ENCODE measurements around the gene TATDN2. TPM values are rescaled to one million over a fixed set of nuclear protein-coding genes. Genes with fewer than 3 reads are reported as not detected.

TATDN2 gene
- total RNA-seq, 2 donors from 2014 or later: 29.5 to 38.7 TPM

DNA sequence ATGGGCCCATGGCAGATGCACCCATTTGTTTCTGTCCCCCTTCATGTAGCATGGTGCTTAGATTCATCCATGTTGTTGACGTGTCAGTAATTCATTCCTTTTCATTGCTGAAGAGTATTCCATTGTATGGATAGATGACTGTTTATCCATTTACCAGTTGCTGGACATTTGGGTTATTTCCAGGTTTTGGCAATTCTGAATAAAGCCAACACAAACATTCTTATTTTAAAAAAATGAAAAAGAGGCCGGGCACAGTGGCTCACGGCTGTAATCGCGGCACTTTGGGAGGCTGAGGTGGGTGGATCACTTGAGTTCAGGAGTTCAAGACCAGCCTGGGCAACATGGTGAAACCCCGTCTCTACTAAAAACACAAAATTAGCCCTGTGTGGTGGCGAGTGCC is 18.7 kb upstream of the TATDN2 start:
- ATAC-seq (ENCODE audit: insufficient number of reproducible peaks, low FRiP score, low read depth) (no peak), DNase-seq (ENCODE audit: low spot score) (no peak)
- H3K27me3 ChIP-seq (replicated peaks; ENCODE audit: insufficient read depth): no peaks in the 10 kb centered on the region
- peaks cover 8% of the 10 kb centered on the region for H3K36me3 ChIP-seq
- TF ChIP-seq, protein P1, sequence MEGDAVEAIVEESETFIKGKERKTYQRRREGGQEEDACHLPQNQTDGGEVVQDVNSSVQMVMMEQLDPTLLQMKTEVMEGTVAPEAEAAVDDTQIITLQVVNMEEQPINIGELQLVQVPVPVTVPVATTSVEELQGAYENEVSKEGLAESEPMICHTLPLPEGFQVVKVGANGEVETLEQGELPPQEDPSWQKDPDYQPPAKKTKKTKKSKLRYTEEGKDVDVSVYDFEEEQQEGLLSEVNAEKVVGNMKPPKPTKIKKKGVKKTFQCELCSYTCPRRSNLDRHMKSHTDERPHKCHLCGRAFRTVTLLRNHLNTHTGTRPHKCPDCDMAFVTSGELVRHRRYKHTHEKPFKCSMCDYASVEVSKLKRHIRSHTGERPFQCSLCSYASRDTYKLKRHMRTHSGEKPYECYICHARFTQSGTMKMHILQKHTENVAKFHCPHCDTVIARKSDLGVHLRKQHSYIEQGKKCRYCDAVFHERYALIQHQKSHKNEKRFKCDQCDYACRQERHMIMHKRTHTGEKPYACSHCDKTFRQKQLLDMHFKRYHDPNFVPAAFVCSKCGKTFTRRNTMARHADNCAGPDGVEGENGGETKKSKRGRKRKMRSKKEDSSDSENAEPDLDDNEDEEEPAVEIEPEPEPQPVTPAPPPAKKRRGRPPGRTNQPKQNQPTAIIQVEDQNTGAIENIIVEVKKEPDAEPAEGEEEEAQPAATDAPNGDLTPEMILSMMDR (IDR thresholded peaks at IDR 0.05): no peak
- H3K4me3 ChIP-seq: no peak overlapping the region
- no peak overlapping the region for H3K27ac ChIP-seq
- H3K4me1 ChIP-seq (ENCODE audit: control insufficient read depth in 1 of 2, low read depth in 2 of 2): peaks cover 0 to 5% of the 10 kb centered on the region in 2 donors
- no peaks in the 10 kb centered on the region for H3K9me3 ChIP-seq

GRCh38 chr3:10232137-10232536 is 16.1 kb upstream of the TATDN2 start:
- no peak for ATAC-seq (ENCODE audit: insufficient number of reproducible peaks, low FRiP score, low read depth)
- TF ChIP-seq, protein P1 (IDR thresholded peaks at IDR 0.05): no peak
- Histone ChIP-seq H3K27me3 (replicated peaks; ENCODE audit: insufficient read depth) (no peaks in the 10 kb centered on the region), H3K4me1 (ENCODE audit: control insufficient read depth in 1 of 2, low read depth in 2 of 2) (no peaks in the 10 kb centered on the region), H3K27ac (no peak overlapping the region), H3K4me3 (no peak overlapping the region), H3K36me3 (peaks cover 15% of the 10 kb centered on the region), H3K9me3 (no peaks in the 10 kb centered on the region)
- no peak for DNase-seq (ENCODE audit: low spot score)

DNA sequence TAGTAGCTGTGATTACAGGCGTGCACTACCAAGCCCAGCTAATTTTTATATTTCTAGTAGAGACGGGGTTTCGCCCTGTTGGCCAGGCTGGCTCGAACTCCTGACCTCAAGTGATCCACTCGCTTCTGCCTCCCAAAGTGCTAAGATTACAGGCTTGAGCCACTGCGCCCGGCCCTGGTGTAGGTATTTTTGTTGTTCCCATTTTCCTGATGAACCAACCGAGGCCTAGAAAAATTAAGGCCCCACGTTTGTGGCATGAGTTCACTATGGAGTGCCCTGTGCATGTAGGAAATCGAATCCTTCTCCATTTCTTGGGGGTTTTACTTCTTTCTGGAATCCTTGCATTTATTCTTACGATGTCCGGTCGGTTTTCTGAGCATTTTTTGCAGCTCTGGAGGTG is 14.3 kb upstream of the TATDN2 start:
- H3K4me1 ChIP-seq (ENCODE audit: control insufficient read depth in 1 of 2, low read depth in 2 of 2): no peaks in the 10 kb centered on the region
- no peak for DNase-seq (ENCODE audit: low spot score)
- no peaks in the 10 kb centered on the region for H3K9me3 ChIP-seq
- H3K36me3 ChIP-seq: peaks cover 17% of the 10 kb centered on the region
- TF ChIP-seq, protein P1 (IDR thresholded peaks at IDR 0.05): no peak
- ATAC-seq (ENCODE audit: insufficient number of reproducible peaks, low FRiP score, low read depth): no peak
- H3K27me3 ChIP-seq (replicated peaks; ENCODE audit: insufficient read depth): no peaks in the 10 kb centered on the region
- H3K4me3 ChIP-seq: no peak overlapping the region
- no peak overlapping the region for H3K27ac ChIP-seq

- no peaks in the 10 kb centered on the region for H3K27me3 ChIP-seq (replicated peaks; ENCODE audit: insufficient read depth)
- DNase-seq (ENCODE audit: low spot score) (no peak), ATAC-seq (ENCODE audit: insufficient number of reproducible peaks, low FRiP score, low read depth) (no peak)
- H3K27ac ChIP-seq: no peak overlapping the region
- peaks cover 24% of the 10 kb centered on the region for H3K36me3 ChIP-seq
- no peaks in the 10 kb centered on the region for H3K4me1 ChIP-seq (ENCODE audit: control insufficient read depth in 1 of 2, low read depth in 2 of 2)
- no peaks in the 10 kb centered on the region for H3K9me3 ChIP-seq
- no peak overlapping the region for H3K4me3 ChIP-seq
- TF ChIP-seq, protein P1 (IDR thresholded peaks at IDR 0.05): no peak
These were observed 13.6 kb upstream of the TATDN2 start for GRCh38 chr3:10234526-10235230.

GRCh38 chr3:10235551-10235950 is 12.7 kb upstream of the TATDN2 start:
- ATAC-seq (ENCODE audit: insufficient number of reproducible peaks, low FRiP score, low read depth) (no peak), DNase-seq (ENCODE audit: low spot score) (no peak)
- Histone ChIP-seq H3K4me1 (ENCODE audit: control insufficient read depth in 1 of 2, low read depth in 2 of 2) (no peaks in the 10 kb centered on the region), H3K27ac (no peak overlapping the region), H3K9me3 (no peaks in the 10 kb centered on the region), H3K4me3 (no peak overlapping the region), H3K36me3 (peaks cover 25% of the 10 kb centered on the region), H3K27me3 (replicated peaks; ENCODE audit: insufficient read depth) (no peaks in the 10 kb centered on the region)
- TF ChIP-seq, protein P1 (IDR thresholded peaks at IDR 0.05): no peak

Measured in thoracic aorta (tissue), 2 donors.